SHP77 (cell line): ENCODE results near the gene KATNBL1.

ENCODE experiments used
- DNase-seq, 2 experiments: peaks; one replicate each; lab custom pipeline; 2025; lab: John Stamatoyannopoulos, UW

The KATNBL1 gene, protein sequence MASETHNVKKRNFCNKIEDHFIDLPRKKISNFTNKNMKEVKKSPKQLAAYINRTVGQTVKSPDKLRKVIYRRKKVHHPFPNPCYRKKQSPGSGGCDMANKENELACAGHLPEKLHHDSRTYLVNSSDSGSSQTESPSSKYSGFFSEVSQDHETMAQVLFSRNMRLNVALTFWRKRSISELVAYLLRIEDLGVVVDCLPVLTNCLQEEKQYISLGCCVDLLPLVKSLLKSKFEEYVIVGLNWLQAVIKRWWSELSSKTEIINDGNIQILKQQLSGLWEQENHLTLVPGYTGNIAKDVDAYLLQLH

DNA sequence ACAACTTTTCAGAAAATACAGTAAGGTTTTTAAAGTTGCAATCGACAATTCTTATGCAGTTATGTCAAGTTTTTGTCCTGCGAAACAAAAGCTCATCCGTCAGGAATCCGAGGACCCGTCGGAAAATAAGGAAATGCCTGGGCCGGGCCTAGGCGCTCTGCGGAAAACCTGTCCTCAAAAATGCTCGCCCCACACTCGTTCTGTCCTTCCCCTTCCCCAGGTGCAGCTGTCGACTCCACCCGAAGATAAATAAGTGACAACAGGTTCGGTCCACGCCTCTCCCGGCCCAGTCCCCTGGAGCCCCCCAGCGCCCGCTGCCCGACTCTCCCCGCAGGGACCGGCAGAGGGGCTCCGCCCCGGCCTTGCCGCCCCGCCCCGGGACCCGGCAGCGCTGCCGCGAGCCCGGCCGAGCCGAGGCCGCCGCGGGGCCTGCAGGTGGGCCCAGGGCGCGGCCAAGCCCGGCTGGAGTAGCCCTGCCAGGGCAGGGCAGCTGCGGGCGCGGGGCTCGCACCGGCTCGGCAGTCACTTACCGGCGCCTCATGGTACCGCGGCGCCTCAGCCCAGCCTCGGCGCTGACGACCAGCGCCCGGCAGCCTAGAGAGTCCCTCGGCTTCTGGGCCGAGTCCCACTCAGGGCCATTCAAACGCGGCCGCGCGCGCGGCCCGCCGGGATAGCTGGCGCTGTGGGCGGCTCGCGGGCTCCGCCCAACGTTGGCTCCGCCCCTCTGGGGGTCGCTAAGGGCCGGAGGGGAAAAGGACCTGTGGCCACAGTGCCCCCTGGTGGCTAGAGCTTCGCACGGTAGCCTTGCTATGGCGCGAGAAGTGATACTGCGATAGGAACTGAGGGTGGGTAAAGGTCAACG lies at the start of gene KATNBL1:
TSS of gene KATNBL1 (minus strand) at position 676 of the 862 bp plus-strand sequence. CDS start 46,420 bp downstream, outside the sequence.
- DNase-seq, result peak; percentile 85 to 92

- DNase-seq, result no peak
Measured at GRCh38 chr15:34259566-34259965, 49.7 kb upstream of the KATNBL1 start.

- DNase-seq, result no peak
Measured at GRCh38 chr15:34258151-34258550, 48.3 kb upstream of the KATNBL1 start.

GRCh38 chr15:34252545-34252944 lies 42.6 kb upstream of the KATNBL1 start:
- no peak for DNase-seq

- DNase-seq, result no peak
Measured at GRCh38 chr15:34248190-34248589, 38.3 kb upstream of the KATNBL1 start.

- no peak for DNase-seq
Measured at GRCh38 chr15:34246276-34246976, 36.5 kb upstream of the KATNBL1 start.

- DNase-seq, result no peak
Measured at GRCh38 chr15:34243226-34243625, 33.3 kb upstream of the KATNBL1 start.

DNA sequence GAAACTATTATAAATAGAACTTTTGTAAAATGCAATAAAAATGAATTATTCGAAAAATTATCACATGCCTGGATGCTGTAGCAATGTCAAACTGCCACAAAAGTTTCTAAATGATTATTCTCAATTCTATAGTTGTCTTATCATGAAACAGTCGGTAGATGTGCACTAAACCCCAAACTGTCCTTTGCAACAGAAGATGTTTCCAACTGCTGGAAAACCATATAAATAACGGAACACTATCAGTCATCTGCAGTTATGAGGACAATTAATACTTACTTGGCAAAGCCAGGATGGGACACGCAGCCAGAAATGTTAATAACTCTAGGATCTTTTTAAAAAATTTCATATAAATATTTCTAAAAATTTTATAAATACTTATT lies 32.4 kb upstream of the KATNBL1 start:
- no peak for DNase-seq

DNA sequence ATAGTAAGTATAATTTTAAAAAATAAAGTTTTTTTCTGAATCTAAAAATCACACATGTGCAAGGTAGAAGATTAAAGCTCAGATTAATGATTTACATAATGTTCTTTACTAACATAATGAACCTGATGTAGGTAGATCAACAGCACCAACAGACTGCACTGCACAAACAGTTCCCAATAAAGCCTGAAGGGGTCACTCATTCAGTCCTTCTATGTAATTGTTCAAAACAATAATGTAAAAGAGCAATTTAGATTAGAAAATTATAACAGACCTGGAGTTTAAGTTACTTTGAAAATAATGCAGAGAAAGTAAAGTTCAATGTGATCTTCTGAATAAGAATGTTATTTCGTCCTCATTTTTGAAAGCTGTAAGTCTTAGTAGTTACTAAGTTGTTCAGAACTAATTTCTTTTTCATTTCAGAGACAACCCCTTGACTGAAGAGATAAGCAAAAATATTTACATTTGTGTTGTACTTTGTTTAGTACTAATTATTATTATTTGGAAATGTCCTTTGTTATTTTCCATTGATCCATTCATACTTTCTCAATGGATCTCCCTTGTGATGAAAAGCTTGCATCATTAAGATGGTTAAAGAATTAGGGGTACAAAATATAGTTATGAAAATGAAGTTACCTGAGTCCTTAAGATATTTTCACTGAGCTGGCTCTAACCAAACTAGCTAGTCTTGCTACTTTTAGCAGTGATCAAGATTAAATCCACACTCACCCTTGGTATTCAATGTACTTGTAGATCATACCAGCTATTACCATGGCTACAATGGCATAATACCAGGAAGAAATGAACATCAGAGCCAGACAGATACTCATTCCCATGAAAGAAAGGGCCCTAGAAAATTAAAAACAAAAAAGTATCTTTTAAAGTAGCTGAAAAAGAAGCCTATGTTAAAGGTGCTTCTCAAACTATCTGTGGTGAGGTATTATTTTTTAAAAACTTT lies 31.8 kb upstream of the KATNBL1 start:
- DNase-seq, result peak; percentile 5 to 7

DNA sequence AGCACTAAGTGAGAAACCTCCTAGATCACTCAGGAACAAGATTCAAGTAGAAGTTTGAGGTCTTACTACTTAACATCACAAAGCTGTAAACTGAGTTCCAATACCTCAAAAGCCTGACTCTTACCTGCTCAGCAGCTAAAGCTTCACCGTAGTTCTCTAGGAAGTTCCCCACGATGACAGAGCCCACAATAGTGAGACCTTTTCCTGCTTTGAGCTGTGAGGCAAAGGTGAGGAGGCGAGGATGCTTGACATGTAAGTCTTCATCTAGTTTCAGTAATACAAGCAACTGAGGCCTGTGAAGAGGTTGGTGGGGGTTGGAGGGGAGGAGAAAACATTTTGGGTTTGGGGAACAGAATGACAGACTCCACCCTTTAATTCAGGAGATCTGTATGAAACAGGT lies 30.6 kb upstream of the KATNBL1 start:
- no peak for DNase-seq

GRCh38 chr15:34239151-34239808 lies 29.4 kb upstream of the KATNBL1 start:
- no peak for DNase-seq

- DNase-seq, result no peak
Measured at GRCh38 chr15:34233614-34234013, 23.7 kb upstream of the KATNBL1 start.

- DNase-seq, result no peak
Measured at GRCh38 chr15:34223904-34224596, 14.2 kb upstream of the KATNBL1 start.

DNA sequence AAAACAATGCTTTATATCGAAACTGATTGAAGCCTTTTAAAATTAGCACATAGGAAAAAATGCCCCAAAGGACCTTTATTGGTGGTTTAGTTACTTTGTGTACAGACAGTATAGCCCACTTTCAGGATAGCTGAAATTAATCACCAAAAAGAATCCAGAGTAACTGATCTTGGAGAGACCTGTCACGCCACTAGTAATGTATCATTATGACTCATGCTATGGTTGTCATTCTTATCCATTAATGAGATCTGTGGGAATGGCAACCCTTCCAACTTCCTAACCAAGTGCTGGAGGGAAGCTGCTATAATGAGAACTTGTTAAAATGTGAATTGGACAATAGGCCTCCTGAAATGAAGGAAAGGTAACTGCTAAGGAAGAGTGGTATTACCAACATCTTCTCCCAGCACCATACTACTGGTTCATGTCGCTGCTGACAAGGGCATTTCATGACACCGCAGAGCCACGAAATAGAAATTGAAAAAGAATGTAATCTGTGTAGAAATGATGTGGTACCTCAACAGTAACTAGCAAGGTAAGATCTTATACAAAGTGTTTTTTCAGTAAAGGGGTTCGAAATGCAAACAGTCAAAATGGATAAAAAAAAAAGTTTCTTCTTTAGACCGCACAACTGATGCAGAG lies 7.8 kb upstream of the KATNBL1 start:
- DNase-seq, result no peak

GRCh38 chr15:34216527-34217270 lies 6.8 kb upstream of the KATNBL1 start:
- DNase-seq, result no peak

DNA sequence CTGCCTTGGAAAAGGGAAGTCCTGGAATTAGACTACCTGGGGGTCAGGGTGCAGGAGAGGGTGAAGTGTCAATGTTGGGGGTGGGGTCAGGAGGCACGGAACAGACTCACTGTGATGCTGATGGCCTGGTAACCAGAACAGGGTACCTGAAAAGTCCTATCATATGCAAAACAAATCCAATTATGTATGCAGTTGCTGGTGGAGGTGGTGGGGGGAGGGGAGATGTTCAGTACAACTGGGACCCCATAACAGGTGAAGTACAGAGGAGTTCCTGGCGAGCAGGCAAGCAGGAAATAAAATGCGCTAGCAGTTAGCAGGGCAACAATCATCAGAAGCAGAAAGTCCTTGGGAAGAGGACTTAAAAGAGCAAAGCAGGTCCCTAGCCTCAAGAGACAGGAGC lies 4.2 kb upstream of the KATNBL1 start:
- no peak for DNase-seq

DNA sequence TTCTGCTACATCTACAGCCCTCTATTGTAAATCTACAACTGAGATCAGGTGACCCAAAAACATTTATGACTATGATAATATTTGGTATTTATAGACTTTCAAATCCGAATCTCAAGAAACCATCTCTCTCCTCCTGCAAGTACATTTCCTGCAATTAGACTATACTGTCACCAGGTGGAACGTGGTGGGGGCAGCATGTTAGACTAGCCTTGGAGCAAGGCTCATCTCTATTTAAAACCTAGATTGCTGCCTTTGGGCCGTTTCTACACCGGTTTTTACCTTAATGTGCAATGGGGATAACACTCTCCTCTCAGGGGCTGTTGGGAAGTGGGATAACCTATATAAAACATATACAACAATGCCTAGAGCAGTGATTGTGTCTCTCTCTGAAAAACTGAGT lies 3.8 kb upstream of the KATNBL1 start:
- DNase-seq, result no peak

- no peak for DNase-seq
Measured at GRCh38 chr15:34206011-34206410, 3.9 kb downstream of the KATNBL1 start.

DNA sequence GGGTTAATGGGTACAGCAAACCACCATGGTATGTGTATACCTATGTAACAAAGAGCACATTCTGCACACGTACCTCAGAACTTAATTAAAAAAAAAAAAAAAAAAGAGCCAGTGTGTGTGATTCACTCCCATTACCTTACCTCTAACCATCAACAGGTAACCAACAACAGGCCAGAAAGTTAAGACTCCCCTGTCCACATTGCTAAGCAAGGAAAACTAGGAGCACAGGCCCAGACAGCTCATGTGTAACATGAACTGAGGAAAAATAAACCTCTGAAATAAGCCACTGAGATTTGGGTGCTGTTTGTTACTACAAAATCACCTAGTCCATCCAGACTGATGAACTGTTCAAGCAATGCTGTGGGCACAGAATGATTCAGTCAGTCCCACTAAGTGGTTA lies 6.0 kb downstream of the KATNBL1 start:
- no peak for DNase-seq
